Tibial nerve (tissue), 4 donors: Measurements from ENCODE around the gene VRK3. TPM values are rescaled to one million over a fixed set of nuclear protein-coding genes. Genes with fewer than 3 reads are reported as not detected.

Source experiments
- DNase-seq, 2 donors: peaks; one replicate each; pipeline ENCODE4 v3.0.0-alpha.2; 2019; ENCODE audit warnings: low spot score in 2 of 2
- H3K27ac ChIP-seq, 4 donors: fragments of 200-600 bp; sonication (generic) in 3 of 4; one replicate each; pipeline ENCODE4 v1.5.1; 2017 to 2019; ENCODE audit warnings: mild to moderate bottlenecking in 1 of 4
- H3K27me3 ChIP-seq, 2 donors: fragments of 200-600 bp; sonication (generic) in 1 of 2; one replicate each; pipeline versions ENCODE4 v1.5.1 to v1.6.0; 2017 to 2019
- H3K36me3 ChIP-seq, 3 donors: fragments of 200-600 bp; sonication (generic); one replicate each; pipeline ENCODE4 v1.5.1; 2018 to 2019
- H3K4me1 ChIP-seq, 4 donors: fragments of 200-600 bp; sonication (generic) in 3 of 4; one replicate each; pipeline ENCODE4 v1.5.1; 2017 to 2019
- H3K4me3 ChIP-seq, 4 donors: fragments of 200-600 bp; sonication (generic) in 3 of 4; one replicate each; pipeline ENCODE4 v1.5.1; 2017 to 2019; ENCODE audit warnings: mild to moderate bottlenecking in 1 of 4, moderate library complexity in 1 of 4
- H3K9me3 ChIP-seq, 4 donors: fragments of 200-600 bp; sonication (generic) in 3 of 4; one replicate each; pipeline ENCODE4 v1.5.1; 2017 to 2019
- CTCF ChIP-seq, 5 experiments: fragments of 200-600 bp in 3 of 5; fragments of 450-650 bp in 2 of 5; sonication (generic) in 3 of 5; IDR thresholded peaks; one replicate each; pipeline ENCODE4 v1.5.1; 2016 to 2019; ENCODE audit warnings: antibody characterized with exemption in 5 of 5, mild to moderate bottlenecking in 3 of 5, moderate library complexity in 2 of 5
- EP300 ChIP-seq, 2 donors: sonication (generic); formaldehyde crosslinking; IDR thresholded peaks; one replicate each; pipeline ENCODE4 v1.6.1; 2017; ENCODE audit warnings: antibody characterized with exemption in 2 of 2, mild to moderate bottlenecking in 1 of 2
- POLR2A ChIP-seq, 2 donors: fragments of 450-650 bp; IDR thresholded peaks; one replicate each; pipeline ENCODE4 v1.6.1; 2017; ENCODE audit warnings: antibody characterized with exemption in 2 of 2, mild to moderate bottlenecking in 2 of 2, moderate library complexity in 2 of 2
- WGBS, 2 donors: methylation state at CpG; one replicate each; pipeline ENCODE4 v1.1.5; 2018; 5-methylcytosine and 5-hydroxymethylcytosine counted together
- total RNA-seq, 4 donors: library from RNA; depleted of rRNA; stranded (reverse); fragments of >200 nt; gene quantifications; one replicate each; pipeline ENCODE4 v1.1.0, GENCODE V29; 2016

Gene VRK3
- total RNA-seq, 4 donors from 2014 or later: 25.7 to 51.3 (median 30.1) TPM

GRCh38 chr19:49997709-49998108, 27.5 kb downstream of the VRK3 start:
- peaks cover 0 to 100% (median 34%) of the 10 kb centered on the region in 3 donors for H3K36me3 ChIP-seq
- H3K27me3 ChIP-seq: no peaks in the 10 kb centered on the region
- WGBS, 2 donors: 68 to 81% methylated on average over 5 of the region's 5 CpGs
- no peak overlapping the region for H3K4me3 ChIP-seq
- no peaks in the 10 kb centered on the region for H3K9me3 ChIP-seq
- TF ChIP-seq POLR2A (IDR thresholded peaks at IDR 0.05): no peak
- TF ChIP-seq EP300 (IDR thresholded peaks at IDR 0.05): no peak
- TF ChIP-seq CTCF (IDR thresholded peaks at IDR 0.05): no peak
- H3K4me1 ChIP-seq: peaks cover 0 to 6% (median 0%) of the 10 kb centered on the region in 4 donors
- no peak for DNase-seq
- H3K27ac ChIP-seq: no peak overlapping the region

- Histone ChIP-seq H3K27me3 (no peaks in the 10 kb centered on the region), H3K27ac (no peak overlapping the region), H3K9me3 (no peaks in the 10 kb centered on the region), H3K4me1 (peaks cover 0 to under 1% (median 0%) of the 10 kb centered on the region in 4 donors), H3K36me3 (peaks cover 3 to 97% (median 13%) of the 10 kb centered on the region in 3 donors), H3K4me3 (no peak overlapping the region)
- TF ChIP-seq CTCF (IDR thresholded peaks at IDR 0.05) (no peak), EP300 (IDR thresholded peaks at IDR 0.05) (no peak), POLR2A (IDR thresholded peaks at IDR 0.05) (no peak)
- 80 to 93% methylated on average over 9 of the region's 9 CpGs for WGBS, 2 donors
- DNase-seq: no peak
Measured at GRCh38 chr19:49988433-49988832, 36.7 kb downstream of the VRK3 start.

GRCh38 chr19:49988007-49988406, 37.2 kb downstream of the VRK3 start:
- Histone ChIP-seq H3K27ac (no peak overlapping the region), H3K4me1 (peaks cover 0 to 3% (median 0%) of the 10 kb centered on the region in 4 donors), H3K4me3 (no peak overlapping the region), H3K36me3 (peaks cover 3 to 96% (median 13%) of the 10 kb centered on the region in 3 donors), H3K27me3 (no peaks in the 10 kb centered on the region), H3K9me3 (no peaks in the 10 kb centered on the region)
- no peak for TF ChIP-seq POLR2A (IDR thresholded peaks at IDR 0.05)
- no peak for TF ChIP-seq EP300 (IDR thresholded peaks at IDR 0.05)
- no peak for TF ChIP-seq CTCF (IDR thresholded peaks at IDR 0.05)
- no peak for DNase-seq
- WGBS, 2 donors: 76 to 95% methylated on average over 4 to 5 of the region's 5 CpGs

- TF ChIP-seq EP300 (IDR thresholded peaks at IDR 0.05) (peak in 1 of 2 donors; percentile 83), CTCF (IDR thresholded peaks at IDR 0.05) (peak in 2 of 5 experiments; percentile 49 to 50), POLR2A (IDR thresholded peaks at IDR 0.05) (no peak)
- Histone ChIP-seq H3K4me3 (no peak overlapping the region), H3K4me1 (peaks cover 0 to 3% (median 0%) of the 10 kb centered on the region in 4 donors), H3K27ac (no peak overlapping the region), H3K9me3 (no peaks in the 10 kb centered on the region), H3K36me3 (peaks cover 3 to 96% (median 13%) of the 10 kb centered on the region in 3 donors), H3K27me3 (no peaks in the 10 kb centered on the region)
- 15 to 17% methylated on average over 9 of the region's 9 CpGs for whole genome bisulfite sequencing, 2 donors
- DNase-seq: peak; percentile 77 to 91
Measured at GRCh38 chr19:49987159-49987698, 37.9 kb downstream of the VRK3 start.

GRCh38 chr19:49986354-49986753, 38.8 kb downstream of the VRK3 start:
- Histone ChIP-seq H3K9me3 (no peaks in the 10 kb centered on the region), H3K36me3 (peaks cover 3 to 96% (median 12%) of the 10 kb centered on the region in 3 donors), H3K27ac (no peak overlapping the region), H3K4me3 (no peak overlapping the region), H3K27me3 (no peaks in the 10 kb centered on the region), H3K4me1 (peaks cover 0 to 3% (median 0%) of the 10 kb centered on the region in 4 donors)
- no peak for DNase-seq
- WGBS, 2 donors: 91 to 92% methylated on average over 10 of the region's 10 CpGs
- no peak for TF ChIP-seq EP300 (IDR thresholded peaks at IDR 0.05)
- no peak for TF ChIP-seq CTCF (IDR thresholded peaks at IDR 0.05)
- no peak for TF ChIP-seq POLR2A (IDR thresholded peaks at IDR 0.05)
